GM13977 (cell line): ENCODE results near the gene RRP15.

Source experiments
- DNase-seq: peaks from one replicate; pipeline ENCODE4 v3.0.0; 2012; ENCODE audit warnings: low spot score
- in situ Hi-C: fragments of 300-500 bp; cut with MboI; formaldehyde crosslinking; loops from one replicate; pipeline ENCODE4 v1.12.0; 2022; ENCODE audit warnings: low sequenced_read_pairs, low pct_unique_long_range_greater_than_20kb, mixed read lengths, inconsistent platforms; ENCODE audit not compliant: unreplicated experiment
- TF ChIP-seq, protein P1 (sequence below): IDR thresholded peaks from 2 replicates; pipeline ENCODE4 v1.5.1; 2012; ENCODE audit warnings: mild to moderate bottlenecking, control low read depth; ENCODE audit not compliant: insufficient read depth; ENCODE audit errors: extremely low read depth, missing control alignments

The RRP15 gene

DNA sequence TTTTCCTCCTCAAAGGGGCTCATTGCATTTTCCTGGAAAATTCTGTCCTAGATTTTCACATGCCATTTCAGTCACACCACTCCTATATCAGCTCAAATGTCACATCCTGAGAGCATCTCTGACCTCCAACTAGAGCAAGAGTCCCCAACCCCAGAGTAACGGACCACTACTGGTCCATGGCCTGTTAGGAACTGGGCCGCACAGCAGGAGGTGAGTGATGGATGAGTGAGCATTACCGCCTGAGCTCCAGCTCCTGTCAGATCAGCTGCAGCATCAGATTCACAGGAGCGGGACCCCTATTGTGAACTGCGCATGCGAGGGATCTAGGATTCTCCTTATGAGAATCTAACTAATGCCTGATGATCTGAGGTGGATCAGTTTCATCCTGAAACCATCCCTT lies 12.7 kb upstream of the RRP15 start:
- TF ChIP-seq, protein P1, sequence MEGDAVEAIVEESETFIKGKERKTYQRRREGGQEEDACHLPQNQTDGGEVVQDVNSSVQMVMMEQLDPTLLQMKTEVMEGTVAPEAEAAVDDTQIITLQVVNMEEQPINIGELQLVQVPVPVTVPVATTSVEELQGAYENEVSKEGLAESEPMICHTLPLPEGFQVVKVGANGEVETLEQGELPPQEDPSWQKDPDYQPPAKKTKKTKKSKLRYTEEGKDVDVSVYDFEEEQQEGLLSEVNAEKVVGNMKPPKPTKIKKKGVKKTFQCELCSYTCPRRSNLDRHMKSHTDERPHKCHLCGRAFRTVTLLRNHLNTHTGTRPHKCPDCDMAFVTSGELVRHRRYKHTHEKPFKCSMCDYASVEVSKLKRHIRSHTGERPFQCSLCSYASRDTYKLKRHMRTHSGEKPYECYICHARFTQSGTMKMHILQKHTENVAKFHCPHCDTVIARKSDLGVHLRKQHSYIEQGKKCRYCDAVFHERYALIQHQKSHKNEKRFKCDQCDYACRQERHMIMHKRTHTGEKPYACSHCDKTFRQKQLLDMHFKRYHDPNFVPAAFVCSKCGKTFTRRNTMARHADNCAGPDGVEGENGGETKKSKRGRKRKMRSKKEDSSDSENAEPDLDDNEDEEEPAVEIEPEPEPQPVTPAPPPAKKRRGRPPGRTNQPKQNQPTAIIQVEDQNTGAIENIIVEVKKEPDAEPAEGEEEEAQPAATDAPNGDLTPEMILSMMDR = no peak
- in situ Hi-C loops = no loop called here
- no peak for DNase-seq

DNA sequence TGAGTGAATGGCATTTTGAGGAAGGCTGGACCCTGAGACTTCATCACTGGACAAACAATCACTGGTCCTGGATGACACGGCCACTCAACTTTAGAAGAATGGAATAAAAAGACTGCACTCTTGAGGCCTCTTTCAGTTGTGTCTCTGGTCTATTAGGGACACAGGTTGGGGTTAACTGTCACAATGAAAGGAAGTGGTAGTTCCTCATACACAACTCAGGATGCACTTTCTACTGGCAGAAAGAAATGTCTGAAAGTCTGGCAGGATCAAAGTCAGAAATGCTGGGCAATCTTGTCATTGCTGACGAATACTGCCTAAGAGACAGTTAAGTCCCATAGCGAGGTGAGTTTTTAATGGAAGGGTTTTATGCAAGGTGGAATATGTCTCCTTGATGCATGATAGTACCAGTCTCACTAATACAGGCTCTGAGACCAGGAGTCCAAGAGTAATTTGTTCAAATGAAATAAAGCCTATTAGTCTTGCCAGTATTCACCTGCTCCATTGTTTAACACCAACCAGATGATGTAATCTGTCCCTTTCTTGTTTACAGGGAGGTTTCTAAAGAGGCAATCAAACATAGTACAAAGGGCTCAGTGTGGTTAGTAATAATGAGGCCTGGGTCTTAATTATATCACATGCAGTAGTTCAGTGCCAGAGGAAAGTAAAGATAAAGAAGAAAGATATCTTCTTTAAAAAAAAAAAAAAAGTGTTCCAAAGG lies 11.2 kb upstream of the RRP15 start:
- in situ Hi-C loops = no loop called here
- DNase-seq = no peak
- TF ChIP-seq, protein P1 = no peak

DNA sequence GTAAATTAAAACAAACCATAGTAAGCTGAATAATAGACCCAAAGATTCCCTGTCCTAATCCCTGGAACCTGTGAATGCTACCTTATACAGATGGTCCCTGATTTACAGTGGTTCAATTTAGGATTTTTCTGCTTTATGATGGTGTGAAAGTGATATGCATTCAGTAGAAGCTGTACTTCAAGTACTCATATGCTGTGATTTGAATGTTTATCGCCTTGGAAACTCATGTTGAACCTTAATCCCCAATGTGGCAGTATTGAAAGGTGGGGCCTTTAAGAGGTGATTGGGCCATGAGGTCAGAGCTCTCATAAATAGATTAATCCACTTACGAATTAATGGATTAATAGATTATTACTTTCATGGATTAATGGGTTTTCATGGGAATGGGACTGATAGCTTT lies 10.6 kb upstream of the RRP15 start:
- no peak for DNase-seq
- TF ChIP-seq, protein P1 = no peak
- in situ Hi-C loops = no loop called here

DNA sequence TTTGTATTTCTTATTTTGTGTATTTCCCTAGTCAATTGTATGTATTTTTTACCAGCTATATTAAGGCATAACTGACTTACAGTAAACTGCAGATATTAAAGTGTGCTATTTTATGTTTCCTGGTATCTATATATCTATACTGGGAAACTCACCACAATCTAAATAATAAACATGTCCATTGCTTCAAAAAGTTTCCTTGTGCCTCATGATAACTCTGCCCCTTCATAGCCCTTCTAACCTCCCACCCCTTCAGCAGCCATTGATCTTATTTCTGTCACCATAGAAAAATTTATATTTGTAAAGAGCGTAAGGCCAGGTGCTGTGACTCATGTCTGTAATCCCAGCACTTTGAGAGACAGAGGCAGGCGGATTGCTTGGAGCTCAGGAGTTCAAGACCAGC lies 9.3 kb upstream of the RRP15 start:
- TF ChIP-seq, protein P1 = no peak
- in situ Hi-C loops = no loop called here
- no peak for DNase-seq

DNA sequence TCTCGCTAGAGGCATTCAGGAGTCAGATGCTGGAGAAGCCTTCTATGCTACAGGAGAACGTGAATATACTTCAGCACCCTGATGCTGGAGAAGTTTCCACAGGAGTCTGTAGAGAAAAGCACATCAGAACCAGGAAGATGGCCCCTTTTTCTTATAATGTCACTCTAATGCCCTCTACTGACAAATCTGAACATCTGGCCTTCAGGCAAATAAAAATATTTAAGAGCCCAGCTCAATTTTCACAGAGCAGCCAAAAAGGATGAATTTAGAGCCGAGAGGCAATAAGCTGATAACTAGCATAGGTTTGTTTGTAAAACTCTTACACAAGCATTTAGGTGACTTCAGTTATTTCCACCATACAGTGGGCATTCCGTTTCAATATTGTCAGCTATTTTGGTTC lies 3.8 kb upstream of the RRP15 start:
- no peak for DNase-seq
- in situ Hi-C loops = no loop called here
- TF ChIP-seq, protein P1 = no peak

DNA sequence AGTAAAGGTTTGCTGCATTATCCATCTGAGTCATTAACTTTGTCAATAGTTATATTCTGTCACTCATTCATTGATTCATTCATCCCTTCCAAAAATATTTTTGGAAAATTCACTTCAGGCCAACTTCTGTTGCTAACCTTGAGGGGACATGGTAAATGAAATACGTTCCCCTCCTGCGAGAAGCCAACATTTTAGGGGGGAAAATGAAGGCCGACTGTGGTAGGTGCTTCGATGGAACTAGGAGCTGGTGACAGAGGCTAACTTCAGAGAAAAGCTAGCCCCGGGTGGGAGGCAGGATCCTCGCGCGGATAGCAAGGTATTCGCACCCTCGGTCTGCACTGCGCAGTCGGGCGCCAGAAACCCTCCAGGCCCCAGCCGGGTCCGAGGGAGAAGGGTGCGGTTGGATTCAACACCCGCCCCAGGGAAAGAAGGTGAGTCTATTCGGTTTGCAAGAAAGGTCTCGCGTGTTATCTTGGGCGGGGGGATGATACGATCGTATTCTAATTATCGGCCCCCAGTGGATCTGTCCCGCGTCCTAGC lies 646 bp upstream of the RRP15 start:
- DNase-seq = no peak
- TF ChIP-seq, protein P1 = no peak
- in situ Hi-C loops = no loop called here
